ENCODE results near the gene ZNF780A.

DNA sequence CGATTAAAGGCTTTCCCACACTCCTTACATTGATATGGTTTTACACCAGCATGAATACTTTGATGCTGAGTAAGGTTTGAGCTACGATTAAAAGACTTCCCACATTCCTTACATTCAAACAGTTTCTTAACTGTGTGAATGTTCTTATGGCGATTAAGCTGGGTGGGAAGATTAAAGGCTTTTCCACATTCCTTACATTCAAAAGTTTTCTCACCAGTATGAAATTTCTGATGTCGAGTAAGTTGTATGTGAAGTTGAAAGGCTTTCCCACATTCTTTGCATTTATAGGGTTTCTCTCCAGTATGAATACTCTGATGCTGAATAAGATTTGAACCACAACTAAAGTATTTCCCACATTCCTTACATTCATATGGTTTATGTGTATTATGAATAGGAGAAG is 54.7 kb downstream of the ZNF780A start:
- no peak for TF ChIP-seq POLR2A (IDR thresholded peaks at IDR 0.05)
- TF ChIP-seq, protein P1, sequence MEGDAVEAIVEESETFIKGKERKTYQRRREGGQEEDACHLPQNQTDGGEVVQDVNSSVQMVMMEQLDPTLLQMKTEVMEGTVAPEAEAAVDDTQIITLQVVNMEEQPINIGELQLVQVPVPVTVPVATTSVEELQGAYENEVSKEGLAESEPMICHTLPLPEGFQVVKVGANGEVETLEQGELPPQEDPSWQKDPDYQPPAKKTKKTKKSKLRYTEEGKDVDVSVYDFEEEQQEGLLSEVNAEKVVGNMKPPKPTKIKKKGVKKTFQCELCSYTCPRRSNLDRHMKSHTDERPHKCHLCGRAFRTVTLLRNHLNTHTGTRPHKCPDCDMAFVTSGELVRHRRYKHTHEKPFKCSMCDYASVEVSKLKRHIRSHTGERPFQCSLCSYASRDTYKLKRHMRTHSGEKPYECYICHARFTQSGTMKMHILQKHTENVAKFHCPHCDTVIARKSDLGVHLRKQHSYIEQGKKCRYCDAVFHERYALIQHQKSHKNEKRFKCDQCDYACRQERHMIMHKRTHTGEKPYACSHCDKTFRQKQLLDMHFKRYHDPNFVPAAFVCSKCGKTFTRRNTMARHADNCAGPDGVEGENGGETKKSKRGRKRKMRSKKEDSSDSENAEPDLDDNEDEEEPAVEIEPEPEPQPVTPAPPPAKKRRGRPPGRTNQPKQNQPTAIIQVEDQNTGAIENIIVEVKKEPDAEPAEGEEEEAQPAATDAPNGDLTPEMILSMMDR (IDR thresholded peaks at IDR 0.05): no peak
